Stimulated activated CD4-positive, alpha-beta T cell treated with anti-CD3 and anti-CD28 coated beads, Interleukin-15, amount 100 ng/mL, for 24 hours (primary cell): Measurements from ENCODE around the gene KRIT1.
"Not testable (repeated sequence)": the region's sequence is repeated elsewhere in the genome, so short reads cannot be mapped to it uniquely, and the experiment has no call there.

ENCODE experiments used
- DNase-seq: peaks from one replicate; pipeline ENCODE4 v3.0.0-alpha.2; 2020

The KRIT1 gene

DNA sequence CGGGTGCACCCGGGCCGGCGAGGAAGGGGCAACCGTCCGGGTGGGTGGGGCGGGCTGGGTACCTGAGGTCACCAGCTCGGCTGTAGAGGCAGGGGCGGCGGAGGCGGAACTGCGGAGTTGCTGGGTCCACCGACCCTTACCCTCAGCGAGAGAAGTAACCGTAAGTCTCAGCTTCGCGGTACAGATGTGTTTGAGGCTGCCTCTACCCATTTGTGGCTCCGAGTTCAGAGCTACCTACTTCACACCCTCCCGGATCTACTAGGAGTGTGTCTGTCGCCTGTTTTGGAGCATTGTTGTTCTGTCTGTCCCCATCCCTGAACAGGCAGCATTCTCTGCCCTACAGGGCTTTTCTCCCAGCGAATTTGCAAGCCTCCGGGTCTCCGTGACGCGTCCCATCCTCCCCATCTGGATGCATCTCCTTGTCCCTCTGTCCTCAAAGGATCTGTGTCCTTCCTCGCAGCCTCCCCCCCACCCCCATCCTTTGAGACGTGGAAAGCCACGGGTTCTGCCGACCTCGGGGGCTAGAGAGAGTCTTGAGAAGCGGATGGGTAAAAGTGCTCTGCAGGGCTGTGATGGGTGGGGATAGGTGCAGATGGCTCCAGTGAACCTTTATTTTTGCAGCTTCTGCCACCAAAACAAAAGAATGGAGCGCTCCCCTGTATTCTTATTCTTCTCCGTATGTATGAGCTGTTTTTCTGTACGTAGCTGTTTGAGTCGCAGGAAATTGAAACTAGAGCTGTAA is 817 bp upstream of the KRIT1 start:
- peak; percentile 30 for DNase-seq

DNA sequence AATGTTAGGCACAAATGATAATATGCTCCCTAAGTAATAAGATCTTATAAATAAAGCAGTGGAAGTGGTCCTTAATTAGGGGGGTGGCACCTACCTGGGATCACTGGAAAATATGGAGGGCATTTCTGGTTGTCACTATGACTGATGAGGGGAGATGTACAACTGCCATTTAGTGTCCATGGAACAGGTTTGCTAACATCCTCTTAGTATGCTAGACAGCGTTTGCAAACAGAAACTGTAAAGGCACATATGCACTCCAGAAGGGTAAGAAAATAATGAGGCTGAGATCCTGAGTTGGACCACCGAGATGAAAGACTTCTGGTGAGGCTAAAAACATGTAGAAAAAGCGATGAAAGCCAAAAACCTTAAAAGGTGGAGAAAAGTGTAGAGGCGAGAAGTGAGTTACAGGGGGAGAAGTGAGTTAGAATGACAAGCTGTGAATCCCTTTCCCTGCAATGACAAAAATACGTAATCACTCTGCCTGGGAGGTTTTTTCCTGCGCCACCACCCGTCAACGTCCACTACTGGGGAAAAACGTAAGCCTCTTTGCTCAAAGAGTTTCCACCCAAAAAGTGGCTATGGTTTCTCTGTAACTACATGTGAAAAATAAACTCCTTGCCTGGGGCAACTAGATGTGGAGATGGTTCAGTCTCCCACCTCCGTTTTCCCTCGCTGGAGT is 767 bp downstream of the KRIT1 start:
- DNase-seq = no peak

DNA sequence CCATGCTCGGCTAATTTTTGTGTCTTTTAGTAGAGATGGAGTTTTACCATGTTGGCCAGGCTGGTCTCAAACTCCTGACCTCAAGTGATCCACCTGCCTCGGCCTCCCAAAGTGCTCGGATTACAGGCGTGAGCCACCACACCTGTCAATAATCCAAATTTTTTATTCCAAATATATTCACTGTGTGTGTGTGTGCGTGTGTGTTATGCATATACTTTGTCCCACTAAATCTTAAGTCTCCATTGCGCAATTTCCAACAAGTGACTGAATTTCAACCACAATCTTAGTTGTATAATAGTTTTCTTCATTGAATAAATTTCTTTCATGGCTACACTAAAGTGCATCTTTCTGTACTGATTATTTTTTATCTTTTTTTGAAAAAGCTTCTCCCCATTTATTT is 2.7 kb downstream of the KRIT1 start:
- no peak for DNase-seq

- DNase-seq = no peak
Measured at GRCh38 chr7:92230547-92230946, 15.2 kb downstream of the KRIT1 start.

DNA sequence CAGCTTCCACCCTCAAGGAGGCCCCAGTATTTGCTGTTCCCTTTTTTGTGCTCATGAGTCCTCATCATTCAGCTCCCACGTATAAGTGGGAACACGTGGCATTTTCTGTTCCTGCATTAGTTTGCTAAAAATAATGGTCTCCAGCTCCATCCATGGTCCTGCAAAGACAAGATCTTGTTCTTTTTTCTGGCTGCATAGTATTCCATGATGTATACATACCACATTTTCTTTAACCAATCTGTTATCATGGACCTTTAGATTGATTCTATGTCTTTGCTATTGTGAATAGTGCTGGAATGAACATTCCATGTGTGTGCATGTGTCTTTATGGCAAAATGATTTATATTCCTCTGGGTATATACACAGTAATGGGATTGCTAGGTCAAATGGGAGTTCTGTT is 17.0 kb downstream of the KRIT1 start:
- no peak for DNase-seq

GRCh38 chr7:92228100-92228499 is 17.6 kb downstream of the KRIT1 start:
- DNase-seq = no peak

GRCh38 chr7:92226981-92227380 is 18.7 kb downstream of the KRIT1 start:
- DNase-seq = no peak

- DNase-seq = no peak
Measured at GRCh38 chr7:92221766-92222165, 23.9 kb downstream of the KRIT1 start.

DNA sequence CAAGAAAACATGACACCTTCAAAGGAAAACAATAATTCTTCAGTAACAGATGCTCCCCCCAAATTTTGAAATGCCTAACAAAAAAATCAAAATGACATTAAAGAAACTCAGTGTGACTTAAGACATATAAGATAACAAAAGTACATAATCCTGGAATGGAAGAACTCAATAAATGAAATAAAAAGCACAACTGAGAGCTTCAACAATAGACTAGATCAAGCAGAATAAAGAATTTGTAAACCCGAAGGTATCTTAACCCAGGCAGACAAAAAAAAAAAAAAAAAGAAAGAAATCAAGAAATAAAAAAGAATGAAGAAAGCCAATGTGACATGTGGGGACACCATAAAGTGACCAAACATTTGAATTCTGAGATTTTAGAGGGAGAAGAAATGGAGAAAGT is 39.0 kb downstream of the KRIT1 start:
- no peak for DNase-seq

- DNase-seq = no peak
Measured at GRCh38 chr7:92205987-92206386, 39.7 kb downstream of the KRIT1 start.

DNA sequence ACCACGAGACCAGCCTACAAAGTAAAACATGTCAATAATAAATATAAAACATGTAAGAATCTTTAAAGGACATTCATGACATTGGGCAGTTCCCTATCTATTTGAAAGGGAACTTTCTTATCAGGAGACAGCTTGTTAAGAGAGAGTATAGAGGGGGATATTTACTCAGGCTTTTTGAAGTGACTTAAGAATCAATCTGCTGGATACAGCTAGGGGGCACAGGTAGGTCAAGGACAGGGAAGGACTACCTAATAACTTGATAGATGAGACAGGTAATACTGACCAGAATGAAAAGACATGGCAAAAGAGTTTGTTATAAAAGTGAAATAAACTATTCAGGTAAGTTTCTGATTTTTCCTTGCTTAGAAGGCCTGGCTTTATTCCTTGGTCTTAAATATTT is 44.9 kb downstream of the KRIT1 start:
- DNase-seq = no peak

GRCh38 chr7:92192326-92192725 is 53.4 kb downstream of the KRIT1 start:
- no peak for DNase-seq

- DNase-seq = not testable (repeated sequence)
Measured at GRCh38 chr7:92189246-92189645, 56.5 kb downstream of the KRIT1 start.

GRCh38 chr7:92184294-92184693 is 61.4 kb downstream of the KRIT1 start:
- not testable (repeated sequence) for DNase-seq

GRCh38 chr7:92178928-92179924 is 66.5 kb downstream of the KRIT1 start, which contains the start of gene LRRD1:
Gene LRRD1, minus strand, starts transcription at chr7:92179142. Its CDS starts 13,940 bp downstream, at chr7:92165202.
- DNase-seq = peak; percentile 93

DNA sequence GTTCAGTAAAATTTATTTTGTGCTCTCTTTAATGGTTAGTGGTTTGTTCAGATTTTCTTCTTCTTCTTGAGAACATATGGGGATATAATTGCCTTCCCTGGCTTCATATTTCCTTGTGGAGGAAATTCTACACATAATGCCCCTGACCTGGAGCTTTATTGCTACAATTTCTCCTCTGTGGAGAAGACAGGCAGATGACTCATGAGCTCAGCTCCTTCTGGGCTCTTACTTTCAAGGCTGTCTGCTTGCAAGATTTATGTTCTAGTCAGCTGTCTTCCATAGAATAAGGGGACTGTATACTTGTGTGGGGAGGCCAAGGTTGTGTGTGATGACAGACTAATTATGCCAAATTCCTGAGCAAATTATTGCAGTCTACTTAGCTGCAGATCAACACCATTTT is 68.4 kb downstream of the KRIT1 start:
- no peak for DNase-seq

- DNase-seq = not testable (repeated sequence)
Measured at GRCh38 chr7:92169529-92169928, 76.2 kb downstream of the KRIT1 start.

- DNase-seq = no peak
Measured at GRCh38 chr7:92161271-92161670, 84.4 kb downstream of the KRIT1 start.

DNA sequence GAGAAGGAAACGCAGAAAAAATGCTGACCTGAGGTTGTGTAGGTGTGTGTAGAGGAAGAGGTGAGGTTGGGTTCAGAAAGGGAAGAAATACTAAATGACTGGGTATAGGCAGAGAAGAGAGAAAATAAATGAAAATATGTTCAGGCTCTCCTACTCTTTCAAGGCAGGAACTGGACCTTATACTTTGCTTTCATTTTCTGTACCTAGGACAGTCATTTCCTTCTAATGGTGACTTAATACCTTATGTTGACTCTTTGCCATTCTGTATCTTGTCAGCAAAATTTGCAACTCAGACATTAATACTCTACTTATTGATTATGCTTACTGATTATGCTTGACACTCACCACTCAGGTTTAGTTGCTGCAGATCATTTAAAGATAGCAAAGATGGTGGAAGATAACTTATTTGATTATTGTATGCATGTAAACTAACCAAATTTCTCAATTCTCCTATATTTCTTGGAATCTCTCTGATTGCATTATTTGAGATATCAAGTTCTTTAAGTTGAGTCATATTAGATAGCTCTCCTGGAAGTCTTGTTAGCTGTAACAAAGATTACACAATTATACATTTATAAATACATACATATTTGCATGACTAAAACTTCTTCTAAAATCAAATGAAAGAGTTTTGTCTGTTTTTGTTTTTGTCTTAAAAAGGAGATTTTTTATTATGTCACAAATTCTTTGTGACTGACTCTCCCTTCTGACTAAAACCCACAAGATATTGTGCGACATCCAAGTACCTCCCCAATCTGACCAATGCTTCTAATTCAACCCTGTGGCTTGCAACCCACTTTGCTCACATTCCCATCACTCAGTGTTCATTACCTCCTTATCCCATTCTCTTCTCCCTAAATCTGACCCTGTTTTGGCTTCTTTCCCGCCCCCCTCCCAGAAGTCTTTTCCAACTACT is 86.8 kb downstream of the KRIT1 start:
- no peak for DNase-seq

GRCh38 chr7:92156990-92157389 is 88.7 kb downstream of the KRIT1 start:
- DNase-seq = no peak

GRCh38 chr7:92155108-92155739 is 90.5 kb downstream of the KRIT1 start:
- no peak for DNase-seq
